Left cardiac atrium (tissue), 4 donors: ENCODE results near the gene NXNL1. TPM values are rescaled to one million over a fixed set of nuclear protein-coding genes. Genes with fewer than 3 reads are reported as not detected.
A peak's percentile ranks its signal among the peaks of the same experiment; 100 is the strongest.
"Not testable (repeated sequence)": the region's sequence is repeated elsewhere in the genome, so short reads cannot be mapped to it uniquely, and the experiment has no call there.

Source experiments
- ATAC-seq, 2 donors: fragments of 200-7000 bp; cut with Tn5 transposase; one replicate each; pipeline ENCODE4 v1.9.1; 2020; ENCODE audit warnings: mild to moderate bottlenecking in 2 of 2, moderate library complexity in 2 of 2
- DNase-seq: peaks from one replicate; pipeline ENCODE4 v3.0.0-alpha.2; 2020
- intact Hi-C, 2 donors: fragments of 100-400 bp; cut with DNase I; formaldehyde crosslinking; loops; one replicate each; pipeline versions ENCODE4 v1.14.1 to v1.15.1; 2022 to 2023
- long read RNA-seq: library from polyadenylated mRNA; unstranded; transcript quantifications from one replicate; pipeline ENCODE4 v2.0.0, GENCODE V29; 2021
- total RNA-seq, 2 donors: library from RNA; stranded (reverse); fragmentation: NEBNext Ultra II Directional; extraction: Animal tissue kit (Norgen Biotek cat#: 25700); gene quantifications; one replicate each; pipeline ENCODE4 v1.2.1, GENCODE V29; 2021
- donor health status: DM: no; HTN: yes; CAD: no.
- donor health status: DM: no; HTN: yes; CAD: no; lungs with severe emphysema.
- donor health status: DM: yes; HTN: yes; CAD: no.
- donor health status: Dilated cardiomyopathy.

NXNL1 gene, protein sequence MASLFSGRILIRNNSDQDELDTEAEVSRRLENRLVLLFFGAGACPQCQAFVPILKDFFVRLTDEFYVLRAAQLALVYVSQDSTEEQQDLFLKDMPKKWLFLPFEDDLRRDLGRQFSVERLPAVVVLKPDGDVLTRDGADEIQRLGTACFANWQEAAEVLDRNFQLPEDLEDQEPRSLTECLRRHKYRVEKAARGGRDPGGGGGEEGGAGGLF
- total RNA-seq, result under 1 TPM in 1 of 2 donors, not detected in 1; 0.56 TPM
- long read RNA-seq, result 0 reads

DNA sequence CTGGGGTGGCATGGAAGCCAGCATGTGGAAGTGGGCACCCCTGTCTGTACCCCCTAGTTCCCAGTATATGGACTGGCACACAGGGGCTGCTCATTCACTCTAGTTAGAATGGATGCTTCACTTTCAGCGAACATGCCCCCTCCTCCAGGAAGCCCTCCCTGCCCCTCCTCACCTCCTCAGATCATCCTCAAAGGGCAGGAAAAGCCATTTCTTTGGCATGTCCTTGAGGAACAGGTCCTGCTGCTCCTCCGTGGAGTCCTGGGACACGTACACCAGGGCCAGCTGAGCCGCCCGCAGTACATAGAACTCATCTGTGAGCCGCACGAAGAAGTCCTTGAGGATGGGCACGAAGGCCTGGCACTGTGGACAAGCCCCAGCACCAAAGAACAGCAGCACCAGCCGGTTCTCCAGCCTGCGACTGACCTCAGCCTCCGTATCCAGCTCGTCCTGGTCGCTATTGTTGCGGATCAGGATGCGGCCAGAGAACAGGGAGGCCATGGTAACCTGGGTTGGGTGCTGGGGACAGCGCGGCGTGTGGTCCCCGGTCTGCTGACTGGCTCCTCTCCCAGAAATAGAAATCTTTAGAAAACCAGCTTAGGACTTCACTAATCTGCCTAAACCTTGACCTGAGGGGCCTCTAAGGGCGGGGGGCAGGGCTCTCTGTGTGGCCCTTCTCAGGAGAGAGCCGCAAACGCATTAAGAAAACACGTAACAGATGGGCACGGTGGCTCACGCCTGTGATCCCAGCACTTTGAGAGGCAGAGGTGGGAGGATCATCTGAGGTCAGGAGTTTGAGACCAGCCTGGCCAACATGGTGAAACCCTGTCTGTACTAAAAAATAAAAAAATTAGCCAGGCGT lies at the start of gene NXNL1:
Gene NXNL1 (minus strand): TSS at position 555 of the 859 bp plus-strand sequence. CDS start 57 bp downstream, at position 498.
- intact Hi-C loops, result loop anchor here in 1 of 2 donors (10.0 kb wide), 1 partner anchor 66 kb away; the partner anchor contains the start of gene CCDC194
- DNase-seq, result no peak
- no peak for ATAC-seq

DNA sequence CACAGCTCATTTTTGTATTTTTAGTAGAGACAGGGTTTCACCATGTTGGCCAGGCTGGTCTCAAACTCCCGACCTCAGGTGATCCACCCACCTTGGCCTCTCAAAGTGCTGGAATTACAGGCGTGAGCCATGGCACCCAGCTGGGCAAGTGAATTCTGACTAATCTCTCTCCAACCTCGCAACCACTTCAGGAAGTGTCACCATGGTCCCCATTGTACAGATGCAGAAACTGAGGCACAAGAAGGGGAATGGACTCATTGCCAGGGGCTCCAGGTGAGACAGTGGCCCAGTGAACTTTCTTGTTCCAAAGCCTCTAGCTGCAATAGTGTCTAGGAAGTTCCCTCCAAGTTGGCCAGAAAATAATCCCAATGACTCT lies 47.8 kb upstream of the NXNL1 start:
- intact Hi-C loops, ATAC-seq, DNase-seq: not testable (repeated sequence)

DNA sequence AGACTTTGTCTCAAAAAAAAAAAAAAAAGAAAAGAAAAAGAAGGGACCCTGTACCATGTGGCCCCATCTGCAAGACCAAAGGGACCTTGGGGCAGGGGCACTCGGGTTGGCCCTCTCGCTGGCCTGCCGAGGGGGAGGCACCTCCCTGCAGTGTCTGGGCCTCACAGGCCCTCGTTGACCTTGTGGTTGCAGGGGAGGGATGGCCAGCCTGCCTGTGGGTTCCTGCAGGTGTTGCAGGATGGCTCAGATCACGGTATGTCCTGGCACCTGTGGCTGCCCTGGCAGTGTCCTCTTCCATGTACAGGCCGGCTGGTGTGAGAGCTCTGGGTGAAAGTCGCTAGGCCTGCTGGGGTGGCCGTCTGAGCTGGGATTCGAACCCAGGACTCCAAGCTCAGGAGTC lies 46.0 kb upstream of the NXNL1 start:
- ATAC-seq, result no peak
- no peak for DNase-seq
- intact Hi-C loops, result no loop called here

DNA sequence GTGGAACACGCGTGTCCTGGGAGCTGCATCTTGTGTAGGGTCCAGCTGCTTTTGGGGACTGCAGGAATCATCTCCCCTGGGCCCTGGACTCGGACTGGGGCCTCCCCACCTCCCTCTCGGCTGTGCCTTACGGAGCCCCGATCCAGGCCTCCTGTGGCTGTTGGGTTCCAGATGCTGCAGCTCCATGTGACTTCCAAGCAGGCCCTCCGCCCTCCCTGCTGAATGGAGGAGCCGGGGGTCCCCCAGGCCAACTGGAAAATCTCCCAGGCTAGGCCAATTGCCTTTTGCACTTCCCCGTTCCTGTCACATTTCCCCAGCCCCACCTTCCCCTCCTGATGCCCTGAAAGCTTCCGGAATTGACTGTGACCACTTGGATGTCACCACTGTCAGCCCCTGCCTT lies 44.5 kb upstream of the NXNL1 start:
- DNase-seq (no peak), ATAC-seq (peak in 1 of 2 donors; percentile 19)
- intact Hi-C loops, result no loop called here

DNA sequence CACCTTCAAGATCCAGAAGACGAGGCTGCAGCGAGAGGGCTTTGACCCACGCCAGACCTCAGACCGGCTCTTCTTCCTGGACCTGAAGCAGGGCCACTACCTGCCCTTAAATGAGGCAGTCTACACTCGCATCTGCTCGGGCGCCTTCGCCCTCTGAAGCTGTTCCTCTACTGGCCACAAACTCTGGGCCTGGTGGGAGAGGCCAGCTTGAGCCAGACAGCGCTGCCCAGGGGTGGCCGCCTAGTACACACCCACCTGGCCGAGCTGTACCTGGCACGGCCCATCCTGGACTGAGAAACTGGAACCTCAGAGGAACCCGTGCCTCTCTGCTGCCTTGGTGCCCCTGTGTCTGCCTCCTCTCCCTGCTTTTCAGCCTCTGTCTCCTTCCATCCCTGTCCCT lies 43.7 kb upstream of the NXNL1 start:
- ATAC-seq (no peak), DNase-seq (no peak)

DNA sequence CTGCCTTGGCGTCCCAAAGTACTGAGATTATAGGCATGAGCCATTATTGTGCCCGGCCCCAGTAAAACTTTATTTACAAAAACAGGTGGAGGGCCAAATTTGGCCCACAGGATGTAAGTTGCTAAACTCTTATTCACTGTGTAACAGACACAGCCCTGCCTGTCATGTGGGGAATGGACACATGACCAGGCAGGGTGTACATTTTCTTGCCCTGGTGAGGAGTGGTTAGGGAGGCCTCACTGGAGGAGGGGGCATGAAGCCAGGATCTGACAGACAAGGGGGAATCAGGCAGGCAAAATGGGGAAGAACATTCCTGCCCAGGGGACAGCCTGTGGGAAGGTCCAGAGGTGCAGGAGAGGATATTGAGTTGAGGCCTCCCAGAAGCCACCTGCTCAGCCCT lies 43.3 kb upstream of the NXNL1 start:
- intact Hi-C loops, result no loop called here

More for the DNA sequence above, 43.7 kb upstream of the NXNL1 start:
- intact Hi-C loops, result no loop called here

DNA sequence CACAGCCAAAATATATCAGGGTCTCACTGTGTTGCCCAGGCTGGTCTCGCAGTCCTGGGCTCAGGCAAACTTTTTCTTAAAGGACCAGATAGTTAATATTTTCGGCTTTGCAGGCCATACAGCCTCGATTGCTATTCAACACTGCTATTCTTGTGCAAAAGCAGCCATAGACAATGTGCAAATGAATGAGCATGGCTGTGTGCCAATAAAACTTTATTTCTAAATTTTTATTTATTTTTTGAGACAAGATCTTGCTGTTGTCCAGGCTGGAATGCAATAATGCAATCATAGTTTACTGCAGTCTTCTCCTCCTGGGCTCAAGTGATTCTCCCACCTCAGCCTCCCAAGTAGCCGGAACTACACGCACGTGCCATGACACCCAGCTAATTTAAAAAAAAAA lies 42.5 kb upstream of the NXNL1 start:
- intact Hi-C loops, result no loop called here
- ATAC-seq (no peak), DNase-seq (no peak)

More for the DNA sequence above, 43.3 kb upstream of the NXNL1 start:
- no peak for DNase-seq
- no peak for ATAC-seq

DNA sequence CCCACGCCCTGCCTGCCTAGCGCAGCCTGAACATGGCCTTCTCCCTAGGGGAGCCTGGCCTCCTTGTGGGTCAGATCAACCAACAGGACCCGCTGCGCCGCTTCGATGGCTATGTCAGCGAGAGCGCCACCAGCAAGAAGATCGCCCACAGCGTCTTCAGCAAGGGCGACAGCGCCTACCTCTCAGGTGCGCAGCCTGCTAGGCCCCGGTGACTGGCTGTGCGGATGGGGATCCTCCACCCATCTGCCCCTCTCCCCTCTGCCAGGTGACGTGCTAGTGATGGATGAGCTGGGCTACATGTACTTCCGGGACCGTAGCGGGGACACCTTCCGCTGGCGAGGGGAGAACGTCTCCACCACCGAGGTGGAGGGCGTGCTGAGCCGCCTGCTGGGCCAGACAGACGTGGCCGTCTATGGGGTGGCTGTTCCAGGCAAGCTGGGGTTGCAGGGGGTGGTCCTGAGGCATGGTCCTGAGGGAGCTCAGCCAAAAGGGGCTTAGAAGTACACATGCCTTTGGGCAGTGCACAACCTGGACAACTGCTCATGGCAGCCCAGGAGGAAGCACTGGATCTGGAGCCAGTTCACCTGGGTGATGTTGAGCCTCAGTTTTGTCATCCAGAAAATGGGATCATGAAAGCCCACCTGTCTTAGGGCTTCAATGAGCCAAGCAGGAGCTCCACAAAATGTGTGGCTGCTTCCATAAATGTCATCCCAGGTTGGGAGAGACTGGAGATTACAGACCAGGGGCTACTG lies 39.9 kb upstream of the NXNL1 start:
- ATAC-seq (no peak), DNase-seq (no peak)
- intact Hi-C loops, result no loop called here

DNA sequence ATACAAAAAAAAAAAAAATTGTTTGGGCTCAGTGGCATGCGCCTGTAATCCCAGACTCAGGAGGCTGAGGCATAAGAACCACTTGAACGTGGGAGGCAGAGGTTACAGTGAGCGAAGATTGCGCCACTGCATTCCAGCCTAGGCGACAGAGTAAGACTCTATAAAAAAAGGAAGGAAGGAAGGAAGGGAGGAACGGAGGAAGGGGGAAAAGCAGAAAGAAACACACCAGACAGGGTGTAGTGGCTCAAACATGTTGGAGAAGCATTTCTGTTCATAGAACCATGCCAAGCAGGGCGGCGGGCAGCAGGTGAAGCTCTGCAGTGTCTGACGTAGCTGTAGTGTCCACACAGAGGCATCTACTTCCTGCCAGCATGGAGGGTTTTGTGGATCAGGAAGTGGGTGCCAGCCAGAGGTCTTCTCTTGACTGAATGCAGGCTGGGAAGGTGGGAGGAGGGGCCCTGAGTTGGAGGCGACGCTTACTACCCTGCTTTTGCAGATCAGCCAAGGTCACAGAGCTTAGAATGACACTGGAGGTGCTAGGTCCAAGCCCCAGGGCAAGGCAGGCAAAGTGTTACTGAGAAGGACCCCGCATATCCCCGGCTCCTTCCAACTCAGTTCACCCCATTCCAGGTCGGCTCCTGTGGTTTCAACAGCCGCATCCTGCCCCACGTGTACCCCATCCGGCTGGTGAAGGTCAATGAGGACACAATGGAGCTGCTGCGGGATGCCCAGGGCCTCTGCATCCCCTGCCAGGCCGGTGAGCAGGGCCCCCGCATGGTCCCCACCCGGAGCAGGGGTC lies 39.1 kb upstream of the NXNL1 start:
- DNase-seq (no peak), ATAC-seq (peak; percentile 40 to 42)
- intact Hi-C loops, result no loop called here

DNA sequence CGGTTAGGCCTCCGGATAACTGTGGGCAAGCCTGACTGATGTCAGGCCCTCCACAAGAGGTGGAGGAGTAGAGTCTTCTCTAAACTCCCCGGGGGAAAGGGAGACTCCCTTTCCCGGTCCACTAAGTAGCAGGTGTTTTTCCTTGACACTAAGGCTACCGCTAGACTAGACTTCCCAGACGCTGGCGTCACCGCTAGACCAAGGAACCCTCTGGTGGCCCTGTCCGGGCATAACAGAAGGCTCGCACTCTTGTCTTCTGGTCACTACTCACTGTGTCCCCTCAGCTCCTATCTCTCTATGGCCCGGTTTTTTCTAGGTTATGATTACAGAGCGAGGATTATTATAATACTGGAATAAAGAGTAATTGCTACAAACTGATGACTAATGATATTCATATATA lies 38.3 kb upstream of the NXNL1 start:
- not testable (repeated sequence) for ATAC-seq, DNase-seq

DNA sequence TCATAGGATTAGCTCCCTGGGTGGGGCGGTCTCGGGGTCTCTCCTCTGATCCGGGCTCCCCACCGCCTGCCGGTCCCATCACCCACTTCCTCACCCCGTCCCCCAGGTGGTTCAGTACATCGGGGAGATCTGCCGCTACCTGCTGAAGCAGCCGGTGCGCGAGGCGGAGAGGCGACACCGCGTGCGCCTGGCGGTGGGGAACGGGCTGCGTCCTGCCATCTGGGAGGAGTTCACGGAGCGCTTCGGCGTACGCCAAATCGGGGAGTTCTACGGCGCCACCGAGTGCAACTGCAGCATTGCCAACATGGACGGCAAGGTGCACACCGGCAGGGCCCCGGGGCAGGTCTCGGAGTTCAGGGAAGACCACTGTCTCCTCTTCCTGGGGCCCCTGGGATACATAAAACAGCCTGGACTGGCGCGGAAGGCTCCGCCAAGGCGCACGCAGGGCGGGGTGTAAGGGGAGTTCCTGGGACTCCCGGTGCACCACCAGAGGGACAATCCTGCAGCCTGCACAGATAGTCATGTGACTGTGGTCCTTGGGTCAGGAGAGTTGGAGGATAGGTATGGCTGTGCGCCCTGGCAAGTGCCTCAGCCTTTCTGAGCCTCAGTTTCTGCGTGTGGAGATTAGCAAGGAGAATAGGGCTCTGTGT lies 36.5 kb upstream of the NXNL1 start:
- DNase-seq (no peak), ATAC-seq (no peak)
- intact Hi-C loops, result no loop called here

More for the DNA sequence above, 38.3 kb upstream of the NXNL1 start:
- intact Hi-C loops, result not testable (repeated sequence)

DNA sequence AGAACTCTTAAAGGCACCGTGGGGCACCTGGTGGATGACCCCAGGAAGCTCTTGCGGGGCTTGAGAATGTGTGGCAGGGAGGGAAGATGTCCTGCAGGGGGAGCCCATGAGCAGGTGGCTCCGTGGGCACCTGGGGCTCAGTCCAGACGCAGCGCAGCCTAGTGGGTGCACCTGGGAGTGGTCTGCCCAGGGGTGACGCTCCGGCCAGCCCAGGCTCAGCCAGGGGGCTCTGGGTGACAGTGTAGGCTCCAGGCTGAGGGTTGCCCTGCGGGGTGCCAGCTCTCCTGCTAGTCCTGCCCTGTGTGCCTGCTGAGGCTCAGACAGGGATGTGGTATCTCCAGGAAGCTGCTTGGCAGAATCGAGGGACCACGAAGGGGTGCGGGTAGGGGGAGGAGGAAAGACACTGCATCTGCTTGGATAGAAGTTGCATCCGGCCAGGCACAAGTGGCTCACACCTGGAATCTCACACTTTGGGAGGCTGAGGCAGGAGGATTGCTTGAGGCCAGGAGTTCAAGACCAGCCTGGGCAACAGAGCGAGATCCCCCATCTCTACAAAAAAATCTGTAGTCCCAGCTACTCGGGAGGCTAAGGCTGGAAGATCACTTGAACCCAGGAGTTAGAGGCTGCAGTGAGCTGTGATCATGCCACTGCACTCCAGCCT lies 35.7 kb upstream of the NXNL1 start:
- DNase-seq (peak; percentile 77), ATAC-seq (peak; percentile 69 to 71)
- intact Hi-C loops, result no loop called here

DNA sequence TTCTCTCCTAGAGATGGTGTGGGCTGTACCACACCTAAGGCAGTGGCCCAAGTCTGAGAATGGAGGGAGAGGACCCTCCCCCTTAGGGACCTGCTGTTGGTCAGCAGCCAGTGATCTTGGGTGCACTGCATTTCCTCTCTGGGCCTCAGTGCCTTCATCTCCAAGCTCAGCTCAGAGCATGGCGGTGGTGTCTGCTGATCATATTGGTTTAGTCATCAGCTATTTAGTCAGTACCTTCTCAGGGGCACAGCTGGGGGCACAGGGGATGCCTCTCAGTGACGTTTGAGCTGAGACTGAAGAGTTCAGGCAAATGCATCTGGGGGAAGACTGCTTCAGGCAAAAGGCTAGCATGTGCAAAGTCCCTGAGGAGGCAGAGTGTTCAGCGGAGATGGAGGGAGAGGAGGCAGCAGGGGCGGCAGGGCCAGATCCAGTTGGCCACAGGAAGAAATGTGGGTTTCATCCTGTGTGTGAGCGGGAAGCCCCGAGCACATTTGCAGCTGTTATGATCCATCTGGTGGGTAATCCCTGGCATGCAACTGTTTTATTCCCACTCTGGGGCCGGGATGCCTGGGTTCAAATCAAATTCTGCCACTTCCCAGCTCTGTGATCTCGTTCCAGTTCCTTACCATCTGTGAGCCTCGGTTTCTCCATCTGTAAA lies 35.0 kb upstream of the NXNL1 start:
- no peak for DNase-seq
- intact Hi-C loops, result no loop called here
- ATAC-seq, result no peak

DNA sequence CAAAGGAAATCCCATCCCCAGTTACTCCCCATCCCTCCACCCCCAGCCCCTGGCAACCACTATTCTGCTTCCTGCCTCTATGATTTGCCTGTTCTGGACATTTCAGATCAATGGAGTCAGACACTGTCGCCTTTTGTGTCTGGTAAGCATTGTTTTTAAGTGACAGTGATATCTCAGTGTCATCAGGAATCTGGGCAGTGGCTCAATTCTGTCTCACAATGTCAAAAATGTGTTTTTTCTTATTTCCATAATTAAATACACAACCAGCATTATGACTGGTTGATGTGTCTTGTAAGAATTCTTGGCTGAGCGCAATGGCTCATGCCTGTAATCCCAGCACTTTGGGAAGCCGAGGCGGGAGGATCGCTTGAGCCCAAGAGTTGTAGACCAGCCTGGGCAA lies 30.6 kb upstream of the NXNL1 start:
- no peak for ATAC-seq
- intact Hi-C loops, result no loop called here
- no peak for DNase-seq

DNA sequence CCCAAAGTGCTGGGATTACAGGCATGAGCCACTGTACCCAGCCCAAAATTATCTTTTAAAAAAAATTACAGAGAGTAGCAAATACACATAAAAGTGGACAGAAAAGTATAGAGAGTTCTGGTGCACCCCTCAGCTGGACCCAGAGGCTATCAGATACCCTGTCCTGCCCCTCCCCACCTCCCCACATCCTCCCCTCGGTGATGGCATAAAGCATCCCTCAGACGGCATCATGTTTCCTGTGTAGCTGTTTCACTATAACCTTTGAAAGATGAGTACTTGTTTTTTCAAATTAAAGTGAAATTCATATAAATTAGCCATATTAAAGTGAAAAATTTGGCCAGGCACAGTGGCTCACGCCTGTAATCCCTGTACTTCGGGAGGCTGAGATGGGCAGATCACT lies 29.7 kb upstream of the NXNL1 start:
- no peak for ATAC-seq
- intact Hi-C loops, result no loop called here

DNA sequence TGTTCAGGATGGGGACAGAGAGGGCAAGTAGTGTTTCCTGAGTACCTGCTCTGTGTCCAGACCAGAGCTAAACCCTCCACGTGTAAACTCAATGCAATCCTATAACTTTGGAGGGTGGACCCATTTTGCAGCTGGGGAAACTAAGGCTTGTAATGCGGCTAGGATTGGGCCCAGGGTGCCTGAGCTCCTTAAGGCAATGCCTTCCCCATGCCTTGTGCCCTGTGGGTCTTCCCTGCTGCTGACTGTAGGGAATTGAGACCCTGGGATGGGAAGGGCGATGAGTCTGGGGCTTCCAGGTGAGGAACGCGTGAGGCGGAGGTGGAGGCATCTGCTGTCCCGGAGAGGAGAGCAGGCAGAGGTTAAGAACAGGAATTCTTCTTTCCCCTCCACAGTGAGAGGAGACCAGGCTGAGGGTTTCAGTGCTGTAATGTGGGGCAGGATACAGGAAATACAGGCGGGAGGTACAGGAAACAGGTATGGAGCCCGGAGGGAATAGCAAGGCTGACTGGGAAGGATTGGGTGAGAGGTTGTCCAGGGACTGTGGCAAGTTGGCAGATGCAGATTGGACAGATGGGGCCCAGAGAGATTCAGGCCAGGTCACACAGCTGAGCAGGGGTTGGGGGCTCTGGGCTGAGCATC lies 28.8 kb upstream of the NXNL1 start:
- no peak for ATAC-seq
- no peak for DNase-seq
- intact Hi-C loops, result no loop called here

More for the DNA sequence above, 29.7 kb upstream of the NXNL1 start:
- DNase-seq, result no peak
